H1 (cell line): ENCODE results near the gene ZNF500. TPM values are rescaled to one million over a fixed set of nuclear protein-coding genes. Genes with fewer than 3 reads are reported as not detected.

Experiments used
- CTCF ChIA-PET: fragments of 300-600 bp; sonication (Branson Sonifier 250); formaldehyde crosslinking; loops from one replicate; lab custom pipeline; 2021; ENCODE audit not compliant: partially characterized antibody; lab: Charles Lee
- POLR2A ChIA-PET: fragments of 300-600 bp; sonication (Branson Sonifier 250); formaldehyde crosslinking; loops from one replicate; lab custom pipeline; 2021; ENCODE audit warnings: inconsistent platforms; ENCODE audit not compliant: partially characterized antibody; lab: Charles Lee
- DNase-seq, 2 experiments: peaks; one replicate each; pipeline versions ENCODE4 v3.0.0 to v3.0.0-alpha.2; 2010 to 2022; ENCODE audit warnings: low spot score in 2 of 2, low read depth in 1 of 2, mixed read lengths in 1 of 2
- FAIRE-seq: peaks from 2 replicates; lab custom pipeline; 2011; peaks lifted over from hg19 to GRCh38; lab: Jason Lieb, UNC
- H2AFZ ChIP-seq: 2 replicates; pipeline ENCODE4 v1.8.1; 2012; ENCODE audit warnings: low read length, inconsistent platforms
- H2AK5ac ChIP-seq: 2 replicates; pipeline ENCODE4 v1.6.1; 2013; ENCODE audit warnings: low read depth, low read length
- H2BK120ac ChIP-seq: replicated peaks from 2 replicates; pipeline ENCODE3; 2013; ENCODE audit warnings: low read depth, low read length, inconsistent platforms
- H2BK12ac ChIP-seq: 2 replicates; pipeline ENCODE4 v1.6.1; 2013; ENCODE audit warnings: low read depth, low read length
- H2BK15ac ChIP-seq: 2 replicates; pipeline ENCODE4 v1.6.1; 2013; ENCODE audit warnings: low read length
- H2BK20ac ChIP-seq: 2 replicates; pipeline ENCODE4 v1.6.1; 2013; ENCODE audit warnings: low read length
- H2BK5ac ChIP-seq: 2 replicates; pipeline ENCODE4 v1.6.1; 2013; ENCODE audit warnings: low read depth, low read length
- H3K14ac ChIP-seq: 2 replicates; pipeline ENCODE4 v1.6.1; 2013; ENCODE audit warnings: inconsistent platforms; ENCODE audit not compliant: insufficient read length
- H3K18ac ChIP-seq: 2 replicates; pipeline ENCODE4 v1.6.1; 2013; ENCODE audit warnings: low read length; ENCODE audit errors: extremely low read depth
- H3K23ac ChIP-seq: 2 replicates; pipeline ENCODE4 v1.6.1; 2013; ENCODE audit warnings: inconsistent platforms; ENCODE audit not compliant: insufficient read length
- H3K23me2 ChIP-seq: 2 replicates; pipeline ENCODE4 v1.6.1; 2013; ENCODE audit warnings: low read depth, low read length
- H3K27ac ChIP-seq: 2 replicates; pipeline ENCODE4 v1.6.1; 2011; ENCODE audit warnings: low read depth, low read length, inconsistent platforms
- H3K27me3 ChIP-seq, 4 experiments: replicated peaks in 1 of 4; 1 replicate in 1 of 4; 2 replicates in 3 of 4; pipeline versions ENCODE4 v1.6.1 to v1.8.1; 2011 to 2013; ENCODE audit warnings: low read length in 3 of 4, mild to moderate bottlenecking in 3 of 4, inconsistent platforms in 2 of 4, mixed read lengths in 2 of 4, moderate library complexity in 1 of 4; ENCODE audit not compliant: control insufficient read depth in 3 of 4, insufficient read depth in 3 of 4; ENCODE audit errors: extremely low read depth in 1 of 4
- H3K36me3 ChIP-seq, 4 experiments: 2 replicates each; pipeline versions ENCODE4 v1.6.1 to v1.8.1; 2011 to 2013; ENCODE audit warnings: mild to moderate bottlenecking in 4 of 4, low read length in 3 of 4, moderate library complexity in 2 of 4, control low read depth in 1 of 4, inconsistent platforms in 1 of 4; ENCODE audit not compliant: insufficient read depth in 4 of 4, control insufficient read depth in 2 of 4
- H3K4ac ChIP-seq: replicated peaks from 2 replicates; pipeline ENCODE3; 2013; ENCODE audit warnings: low read length, low read depth, mixed read lengths, inconsistent platforms; ENCODE audit not compliant: insufficient read length
- H3K4me1 ChIP-seq, 4 experiments: replicated peaks in 1 of 4; 1 replicate in 1 of 4; 2 replicates in 3 of 4; pipeline versions ENCODE4 v1.6.1 to v1.8.1; 2011 to 2013; ENCODE audit warnings: low read length in 3 of 4, inconsistent platforms in 2 of 4, mixed read lengths in 1 of 4; ENCODE audit not compliant: insufficient read depth in 4 of 4, control insufficient read depth in 3 of 4
- H3K4me2 ChIP-seq, 2 experiments: 2 replicates each; pipeline versions ENCODE4 v1.6.1 to v1.8.1; 2011 to 2013; ENCODE audit warnings: low read depth in 2 of 2, low read length in 2 of 2, control low read depth in 1 of 2, inconsistent platforms in 1 of 2, mild to moderate bottlenecking in 1 of 2; ENCODE audit not compliant: insufficient read depth in 1 of 2
- H3K4me3 ChIP-seq, 4 experiments: fragments of 200-600, 300-600 bp in 1 of 4; sonication (generic), shearing (Covaris generic), sonication (Bioruptor Twin) in 1 of 4; 2 replicates each; pipeline versions ENCODE4 v1.5.1 to v1.8.1; 2011 to 2016; ENCODE audit warnings: low read length in 4 of 4, low read depth in 3 of 4, control low read depth in 2 of 4, inconsistent platforms in 2 of 4, mild to moderate bottlenecking in 2 of 4, mixed read lengths in 1 of 4, moderate library complexity in 1 of 4; ENCODE audit not compliant: insufficient read depth in 2 of 4; ENCODE audit errors: extremely low read depth in 1 of 4
- H3K56ac ChIP-seq: replicated peaks from 2 replicates; pipeline ENCODE3; 2013; ENCODE audit warnings: low read depth, mild to moderate bottlenecking, mixed read lengths, low read length, inconsistent platforms; ENCODE audit not compliant: insufficient read length
- H3K79me1 ChIP-seq: 2 replicates; pipeline ENCODE4 v1.6.1; 2013; ENCODE audit warnings: low read depth, low read length, control low read depth
- H3K79me2 ChIP-seq, 2 experiments: 2 replicates each; pipeline versions ENCODE4 v1.6.1 to v1.8.1; 2012 to 2013; ENCODE audit warnings: low read length in 2 of 2, mild to moderate bottlenecking in 2 of 2, inconsistent platforms in 1 of 2; ENCODE audit not compliant: insufficient read depth in 2 of 2, control insufficient read depth in 1 of 2
- H3K9ac ChIP-seq, 4 experiments: replicated peaks in 1 of 4; 1 replicate in 1 of 4; 2 replicates in 3 of 4; pipeline versions ENCODE4 v1.6.1 to v1.8.1; 2011 to 2013; ENCODE audit warnings: low read depth in 3 of 4, low read length in 3 of 4, control low read depth in 2 of 4, mild to moderate bottlenecking in 2 of 4, moderate library complexity in 2 of 4, inconsistent platforms in 1 of 4; ENCODE audit errors: extremely low read depth in 1 of 4
- H3K9me3 ChIP-seq, 2 experiments: 2 replicates each; pipeline versions ENCODE4 v1.6.1 to v1.8.1; 2012 to 2013; ENCODE audit warnings: mild to moderate bottlenecking in 2 of 2, moderate library complexity in 2 of 2, control low read depth in 1 of 2, inconsistent platforms in 1 of 2, low read depth in 1 of 2, low read length in 1 of 2, mixed read lengths in 1 of 2; ENCODE audit not compliant: insufficient read depth in 2 of 2
- H4K20me1 ChIP-seq, 2 experiments: replicated peaks in 1 of 2; 2 replicates each; pipeline versions ENCODE3 to v1.8.1; 2011 to 2013; ENCODE audit warnings: inconsistent platforms in 2 of 2, low read length in 2 of 2, mild to moderate bottlenecking in 1 of 2; ENCODE audit not compliant: insufficient read depth in 2 of 2, control insufficient read depth in 1 of 2
- H4K5ac ChIP-seq: 2 replicates; pipeline ENCODE4 v1.6.1; 2013; ENCODE audit warnings: low read length, low read depth, mixed read lengths, inconsistent platforms; ENCODE audit not compliant: insufficient read length
- H4K8ac ChIP-seq: 2 replicates; pipeline ENCODE4 v1.8.0; 2013; ENCODE audit warnings: mild to moderate bottlenecking, moderate library complexity, low read length, inconsistent platforms; ENCODE audit not compliant: insufficient read depth; ENCODE audit errors: extremely low read depth
- H4K91ac ChIP-seq: replicated peaks from 2 replicates; pipeline ENCODE3; 2013; ENCODE audit warnings: low read length, mixed read lengths, inconsistent platforms; ENCODE audit not compliant: insufficient read length
- BCL11A ChIP-seq, 2 experiments: IDR thresholded peaks; one replicate each; pipeline ENCODE4 v1.6.1; 2011; ENCODE audit warnings: low read depth in 2 of 2, low read length in 2 of 2, mild to moderate bottlenecking in 2 of 2
- CEBPB ChIP-seq: IDR thresholded peaks from 2 replicates; pipeline ENCODE4 v1.6.1; 2012; ENCODE audit warnings: low read depth, low read length
- CHD1 ChIP-seq: IDR thresholded peaks from 2 replicates; pipeline ENCODE4 v1.6.1; 2012; ENCODE audit warnings: low read depth, low read length, improper control_type of control experiment
- JUND ChIP-seq: IDR thresholded peaks from 2 replicates; pipeline ENCODE4 v1.6.1; 2011; ENCODE audit warnings: mild to moderate bottlenecking, improper control_type of control experiment, low read length
- MAFK ChIP-seq: IDR thresholded peaks from 2 replicates; pipeline ENCODE4 v1.6.1; 2012; ENCODE audit warnings: low read depth, mild to moderate bottlenecking, improper control_type of control experiment, low read length
- POLR2A ChIP-seq, 2 experiments: IDR thresholded peaks; 1 replicate in 1 of 2; 2 replicates in 1 of 2; pipeline ENCODE4 v1.6.1; 2011; ENCODE audit warnings: low read depth in 2 of 2, low read length in 2 of 2, mild to moderate bottlenecking in 2 of 2; ENCODE audit errors: control extremely low read depth in 1 of 2
- SAP30 ChIP-seq: fragments of 300-600 bp; sonication (generic); IDR thresholded peaks from 2 replicates; pipeline ENCODE4 v1.7.1; 2012; ENCODE audit warnings: low read length, moderate library complexity, mild to moderate bottlenecking, inconsistent platforms; ENCODE audit not compliant: insufficient read depth, insufficient replicate concordance
- SIN3A ChIP-seq, 2 experiments: IDR thresholded peaks in 1 of 2; conservative IDR thresholded peaks in 1 of 2; 2 replicates each; pipeline ENCODE4 v1.6.1; 2011 to 2012; ENCODE audit warnings: low read length in 2 of 2, improper control_type of control experiment in 1 of 2, low read depth in 1 of 2, mild to moderate bottlenecking in 1 of 2
- SP4 ChIP-seq: IDR thresholded peaks from 2 replicates; pipeline ENCODE4 v1.6.1; 2012; ENCODE audit warnings: low read length, inconsistent platforms
- TAF7 ChIP-seq: optimal IDR thresholded peaks from 2 replicates; pipeline ENCODE3; 2011; ENCODE audit warnings: low read depth, mild to moderate bottlenecking, inconsistent platforms, low read length, moderate library complexity, borderline replicate concordance
- TCF12 ChIP-seq: IDR thresholded peaks from 2 replicates; pipeline ENCODE4 v1.6.1; 2011; ENCODE audit warnings: low read depth, mild to moderate bottlenecking, low read length
- TEAD4 ChIP-seq: IDR thresholded peaks from 2 replicates; pipeline ENCODE4 v1.6.1; 2012; ENCODE audit warnings: low read depth, low read length, inconsistent platforms, mixed read lengths
- WGBS, 2 experiments: shearing (Covaris generic) in 1 of 2; methylation state at CpG; one replicate each; pipeline versions ENCODE4 v1.1.6 to v1.1.7; 2013 to 2015; ENCODE audit warnings: low lambda C conversion rate in 2 of 2, mixed read lengths in 2 of 2, inconsistent platforms in 1 of 2, low coverage in 1 of 2, missing lambda C conversion rate in 1 of 2; ENCODE audit not compliant: insufficient replicate concordance in 2 of 2, insufficient coverage in 1 of 2, insufficient read length in 1 of 2; ENCODE audit errors: extremely low coverage in 1 of 2, missing lambda C conversion rate in 1 of 2; 5-methylcytosine and 5-hydroxymethylcytosine counted together
- polyA plus RNA-seq, 7 experiments: library from polyadenylated mRNA; depleted of rRNA in 3 of 7; stranded (reverse) in 5 of 7; unstranded in 2 of 7; fragments of >200 nt in 5 of 7; fragments of 200-250 nt in 2 of 7; gene quantifications; 1 replicate in 5 of 7; 2 replicates in 1 of 7; 4 replicates in 1 of 7; pipeline versions ENCODE4 v1.2.1 to v1.2.3, GENCODE V29; 2011 to 2013; ENCODE audit warnings: missing spikeins in 2 of 7, mixed read lengths in 2 of 7
- total RNA-seq: library from RNA; stranded (reverse); fragmentation: NEBNext Ultra II Directional; extraction: Animal tissue kit (Norgen Biotek cat#: 25700); gene quantifications from 2 replicates; pipeline ENCODE4 v1.2.1, GENCODE V29; 2021
- TF ChIP-seq, protein P1 (sequence below): IDR thresholded peaks from 2 replicates; pipeline ENCODE4 v1.6.1; 2011; ENCODE audit warnings: low read depth, mild to moderate bottlenecking, low read length; ENCODE audit not compliant: insufficient read depth

Gene ZNF500
- total and polyA plus RNA-seq, 2 of the 8 experiments (the other 6 are each of a cell fraction or from before 2014, with no cell fraction given) = 10.3 to 10.4 TPM

DNA sequence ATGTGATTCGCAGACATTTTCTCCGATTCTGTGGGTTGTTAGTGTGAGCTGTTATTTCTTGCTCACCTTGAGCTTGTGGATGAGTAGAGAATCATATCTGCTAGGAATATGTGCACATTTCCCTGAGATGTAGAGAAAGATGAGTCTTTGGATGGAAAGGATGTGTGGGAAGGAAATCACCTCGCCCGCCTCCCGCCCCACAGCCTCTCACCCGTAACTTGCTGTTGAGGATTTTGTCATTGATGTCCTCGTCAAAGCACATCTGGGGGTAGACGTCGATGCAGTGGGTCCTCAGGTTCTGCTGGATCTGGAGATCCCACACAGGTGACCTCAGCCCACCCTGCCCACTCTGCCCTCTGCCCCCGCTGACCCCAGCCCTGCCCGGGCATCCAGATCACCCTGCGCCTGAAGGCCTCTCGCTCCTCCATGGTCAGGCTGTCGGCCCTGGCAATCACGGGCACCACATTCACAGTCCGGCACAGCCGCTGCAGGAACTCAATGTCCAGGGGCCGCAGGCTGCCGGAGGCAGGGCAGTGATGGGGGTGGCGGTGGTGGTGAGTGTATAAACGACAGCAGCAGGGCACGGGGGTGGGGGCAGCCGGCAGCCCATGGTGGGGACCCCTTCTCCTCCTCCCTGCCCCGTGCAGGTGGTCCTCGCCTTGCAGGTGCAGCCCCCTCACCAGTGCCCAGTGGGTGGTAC lies 16.4 kb upstream of the ZNF500 start:
- no peak overlapping the region for H3K4me3 ChIP-seq
- no peak overlapping the region for H3K9ac ChIP-seq
- no peak for FAIRE-seq
- CTCF ChIA-PET = interaction anchor here (1.1 kb wide), 1 partner anchor 20 kb away, joined by 3 read pairs; no protein-coding TSS in a partner anchor
- no peak overlapping the region for H3K18ac ChIP-seq
- H3K27me3 ChIP-seq = no peaks in the 10 kb centered on the region
- no peak overlapping the region for H2BK120ac ChIP-seq
- POLR2A ChIA-PET = interaction anchor here (0.9 kb wide), 1 partner anchor 15 kb away, joined by 3 read pairs; no protein-coding TSS in a partner anchor
- H3K79me1 ChIP-seq = no peaks in the 10 kb centered on the region
- no peaks in the 10 kb centered on the region for H3K36me3 ChIP-seq
- no peak for DNase-seq
- no peak overlapping the region for H2BK20ac ChIP-seq
- no peak overlapping the region for H4K91ac ChIP-seq
- no peak overlapping the region for H3K27ac ChIP-seq
- H2AFZ ChIP-seq = no peak overlapping the region
- H2BK15ac ChIP-seq = no peak overlapping the region
- 93% methylated on average over 18 of the region's 25 CpGs; no CpG with 5 or more reads in 1 of the 2 experiments for WGBS, 2 experiments
- no peaks in the 10 kb centered on the region for H4K20me1 ChIP-seq
- H3K14ac ChIP-seq = no peak overlapping the region
- H3K56ac ChIP-seq = no peak overlapping the region
- no peak overlapping the region; the same call in 1 of the 2 replicates for H4K8ac ChIP-seq
- no peak overlapping the region for H3K4ac ChIP-seq
- no peaks in the 10 kb centered on the region for H3K79me2 ChIP-seq
- no peak overlapping the region for H3K4me2 ChIP-seq
- H4K5ac ChIP-seq = no peak overlapping the region
- H2AK5ac ChIP-seq = no peak overlapping the region
- H3K4me1 ChIP-seq = peaks cover 0 to 13% (median 4%) of the 10 kb centered on the region in 4 experiments; a peak in 5 of 7 replicates
- no peaks in the 10 kb centered on the region for H3K23me2 ChIP-seq
- no peaks in the 10 kb centered on the region for H3K9me3 ChIP-seq
- no peak overlapping the region for H3K23ac ChIP-seq
- H2BK5ac ChIP-seq = no peak overlapping the region
- no peak overlapping the region for H2BK12ac ChIP-seq
- TF ChIP-seq CEBPB = no peak
- TF ChIP-seq BCL11A (IDR thresholded peaks at IDR 0.05; ENCODE audit: low read depth in 2 of 2, low read length in 2 of 2) = no peak
- TF ChIP-seq JUND = no peak
- no peak for TF ChIP-seq POLR2A (IDR thresholded peaks at IDR 0.05; ENCODE audit: control extremely low read depth in 1 of 2, low read depth in 2 of 2, low read length in 2 of 2)
- TF ChIP-seq SIN3A (conservative IDR thresholded peaks at IDR 0.05 in 1 of 2, IDR thresholded peaks at IDR 0.05 in 1 of 2; ENCODE audit: low read depth in 1 of 2, low read length in 2 of 2) = no peak
- TF ChIP-seq TEAD4 = no peak
- TF ChIP-seq TAF7 = no peak
- no peak for TF ChIP-seq MAFK
- no peak for TF ChIP-seq TCF12
- no peak for TF ChIP-seq SP4
- TF ChIP-seq, protein P1, sequence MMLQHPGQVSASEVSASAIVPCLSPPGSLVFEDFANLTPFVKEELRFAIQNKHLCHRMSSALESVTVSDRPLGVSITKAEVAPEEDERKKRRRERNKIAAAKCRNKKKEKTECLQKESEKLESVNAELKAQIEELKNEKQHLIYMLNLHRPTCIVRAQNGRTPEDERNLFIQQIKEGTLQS = no peak
- TF ChIP-seq SAP30 = no peak
- TF ChIP-seq CHD1 = no peak
